Calu3 (cell line): ENCODE measurements around the gene LGALS7. TPM values are rescaled to one million over a fixed set of nuclear protein-coding genes. Genes with fewer than 3 reads are reported as not detected.

ENCODE experiments used
- BruUV-seq: library from RNA; stranded (reverse); fragments of 400-500 nt; replicated peaks from 2 replicates; lab custom pipeline; 2021; lab: Mats Ljungman, UMichigan
- CTCF ChIA-PET: fragments of 300-600 bp; sonication (Branson Sonifier 250); formaldehyde crosslinking; loops from one replicate; lab custom pipeline; 2022; ENCODE audit warnings: antibody characterized with exemption; lab: Charles Lee
- DNase-seq: peaks from one replicate; pipeline ENCODE4 v3.0.0; 2022
- H3K27ac Mint-ChIP-seq: one replicate; pipeline ENCODE4 v1.8.0; 2022; ENCODE audit warnings: mixed read lengths; ENCODE audit not compliant: unreplicated experiment
- H3K27me3 Mint-ChIP-seq: one replicate; pipeline ENCODE4 v1.8.0; 2022; ENCODE audit warnings: mixed read lengths; ENCODE audit not compliant: unreplicated experiment
- H3K36me3 Mint-ChIP-seq: one replicate; pipeline ENCODE4 v1.8.0; 2022; ENCODE audit warnings: mild to moderate bottlenecking, moderate library complexity, mixed read lengths; ENCODE audit not compliant: insufficient read depth, unreplicated experiment
- H3K4me1 Mint-ChIP-seq: one replicate; pipeline ENCODE4 v1.8.0; 2022; ENCODE audit warnings: mild to moderate bottlenecking, low read depth, mixed read lengths; ENCODE audit not compliant: unreplicated experiment
- H3K4me3 Mint-ChIP-seq: one replicate; pipeline ENCODE4 v1.8.0; 2022; ENCODE audit warnings: mild to moderate bottlenecking, low read depth, moderate library complexity, mixed read lengths; ENCODE audit not compliant: unreplicated experiment
- H3K9me3 Mint-ChIP-seq: one replicate; pipeline ENCODE4 v1.8.0; 2022; ENCODE audit warnings: low read depth, mixed read lengths; ENCODE audit not compliant: unreplicated experiment
- CTCF ChIP-seq: fragments of 200-600 bp; IDR thresholded peaks from one replicate; pipeline ENCODE4 v1.8.0; 2022; ENCODE audit warnings: antibody characterized with exemption; ENCODE audit not compliant: unreplicated experiment
- intact Hi-C: fragments of 100-400 bp; cut with micrococcal nuclease; formaldehyde crosslinking; loops from one replicate; pipeline ENCODE4 v1.10.0; 2022; ENCODE audit not compliant: unreplicated experiment
- total RNA-seq: library from RNA; stranded (reverse); gene quantifications from 2 replicates; pipeline ENCODE4 v1.2.3, GENCODE V29; 2022

The LGALS7 gene
- total RNA-seq, 1 experiment from 2014 or later: not detected

- Mint-ChIP-seq H3K4me3 (no peak within 1 kb of the TSS), H3K9me3 (no peaks in the 10 kb centered on the region), H3K4me1 (peaks cover 7% of the 10 kb centered on the region), H3K27me3 (no peaks in the 10 kb centered on the region), H3K36me3 (peaks cover 33% of the 10 kb centered on the region), H3K27ac (peak within 1 kb of the TSS; percentile 24)
- CTCF ChIA-PET: no interaction called here
- no peak for TF ChIP-seq CTCF
- no peak for DNase-seq
- intact Hi-C loops: no loop called here
- BruUV-seq: no TSS peak
These were observed 29.0 kb downstream of the LGALS7 start, which contains the start of gene CAPN12 for GRCh38 chr19:38744298-38744681. Gene CAPN12 (minus strand): TSS chr19:38744474. CDS start chr19:38744165, 309 bp downstream.

DNA sequence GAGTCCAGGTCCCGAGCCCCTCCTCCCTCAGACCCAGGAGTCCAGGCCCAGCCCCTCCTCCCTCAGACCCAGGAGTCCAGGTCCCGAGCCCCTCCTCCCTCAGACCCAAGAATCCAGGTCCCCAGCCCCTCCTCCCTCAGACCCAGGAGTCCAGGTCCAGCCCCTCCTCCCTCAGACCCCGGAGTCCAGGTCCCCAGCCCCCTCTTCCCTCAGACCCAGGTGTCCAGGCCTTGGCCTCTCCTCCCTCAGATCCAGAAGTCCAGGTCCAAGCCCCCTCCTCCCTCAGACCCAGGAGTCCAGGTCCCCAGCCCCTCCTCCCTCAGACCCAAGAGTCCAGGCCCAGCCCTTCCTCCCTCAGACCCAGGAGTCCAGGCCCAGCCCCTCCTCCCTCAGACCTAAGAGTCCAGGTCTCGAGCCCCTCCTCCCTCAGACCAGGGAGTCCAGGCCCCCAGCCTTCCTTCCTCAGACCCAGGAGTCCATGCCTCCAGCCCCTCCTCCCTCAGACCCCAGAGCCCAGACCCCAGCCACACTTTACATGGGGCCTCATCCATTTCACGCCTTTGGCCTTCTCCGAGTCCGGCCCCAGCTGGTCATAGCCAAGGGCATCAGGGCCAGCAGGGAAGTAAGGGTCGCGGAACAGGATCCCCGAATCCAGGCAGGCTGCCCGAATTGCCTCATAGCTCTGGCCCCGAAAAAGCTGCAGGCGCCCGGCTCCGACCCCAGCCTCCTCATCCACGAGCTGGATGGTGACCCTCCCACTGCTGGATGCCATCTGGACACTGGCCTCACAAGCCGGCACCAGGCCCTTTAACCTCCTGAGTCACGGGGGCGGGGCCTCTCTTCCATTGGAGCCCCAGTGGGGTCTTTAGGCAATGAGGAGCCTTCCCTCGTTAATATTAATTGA, 29.7 kb downstream of the LGALS7 start:
- BruUV-seq: no TSS peak
- TF ChIP-seq CTCF: no peak
- Mint-ChIP-seq H3K27me3 (no peaks in the 10 kb centered on the region), H3K27ac (no peak overlapping the region), H3K4me1 (peaks cover 7% of the 10 kb centered on the region), H3K36me3 (peaks cover 33% of the 10 kb centered on the region), H3K4me3 (no peak overlapping the region), H3K9me3 (no peaks in the 10 kb centered on the region)
- CTCF ChIA-PET: no interaction called here
- no peak for DNase-seq
- intact Hi-C loops: no loop called here

DNA sequence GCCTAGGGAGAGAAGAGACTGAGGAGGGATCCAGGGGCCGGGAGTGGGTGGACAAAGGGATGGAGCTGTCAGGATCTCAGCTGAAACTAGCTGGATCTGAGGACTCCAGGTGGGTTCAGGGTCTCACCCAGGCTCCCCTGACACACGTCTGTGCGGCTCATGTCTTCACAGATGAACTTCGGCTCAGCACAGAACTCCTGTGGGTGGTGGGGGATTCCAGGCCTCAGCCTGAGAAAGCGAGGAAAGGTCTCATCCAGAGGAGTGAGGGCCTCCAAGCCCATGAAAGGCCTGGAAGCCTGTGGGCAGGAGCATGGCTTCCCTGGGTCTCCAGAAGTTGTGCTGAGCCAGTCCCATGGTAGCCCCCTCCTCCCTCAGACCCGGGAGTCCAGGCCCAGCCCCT, 30.4 kb downstream of the LGALS7 start:
- Mint-ChIP-seq H3K4me3 (no peak overlapping the region), H3K27ac (no peak overlapping the region), H3K36me3 (peaks cover 41% of the 10 kb centered on the region), H3K4me1 (peaks cover 9% of the 10 kb centered on the region), H3K9me3 (no peaks in the 10 kb centered on the region), H3K27me3 (no peaks in the 10 kb centered on the region)
- no peak for TF ChIP-seq CTCF
- BruUV-seq: no TSS peak
- CTCF ChIA-PET: no interaction called here
- no peak for DNase-seq
- intact Hi-C loops: no loop called here

- H3K27ac Mint-ChIP-seq: no peak overlapping the region
- intact Hi-C loops: no loop called here
- no peaks in the 10 kb centered on the region for H3K9me3 Mint-ChIP-seq
- H3K36me3 Mint-ChIP-seq: peaks cover 47% of the 10 kb centered on the region
- no peak overlapping the region for H3K4me3 Mint-ChIP-seq
- H3K4me1 Mint-ChIP-seq: peaks cover 15% of the 10 kb centered on the region
- BruUV-seq: no TSS peak
- CTCF ChIA-PET: interaction anchor here (0.6 kb wide), 2 partner anchors 104 to 758 kb away, joined by 3 read pairs; no protein-coding TSS in a partner anchor
- no peak for TF ChIP-seq CTCF
- H3K27me3 Mint-ChIP-seq: no peaks in the 10 kb centered on the region
- no peak for DNase-seq
These were observed 31.0 kb downstream of the LGALS7 start for GRCh38 chr19:38742296-38742695.
